GM13976 (cell line): ENCODE data around the gene SLC51B.

Experiments used
- DNase-seq: peaks from one replicate; pipeline ENCODE4 v3.0.0; 2012; ENCODE audit warnings: low spot score
- in situ Hi-C: fragments of 300-500 bp; cut with MboI; formaldehyde crosslinking; loops from one replicate; pipeline ENCODE4 v1.12.0; 2022; ENCODE audit warnings: low sequenced_read_pairs, mixed read lengths, inconsistent platforms; ENCODE audit not compliant: unreplicated experiment
- TF ChIP-seq, protein P1 (sequence below): IDR thresholded peaks from 2 replicates; pipeline ENCODE4 v1.5.1; 2012; ENCODE audit warnings: borderline replicate concordance, mild to moderate bottlenecking; ENCODE audit not compliant: insufficient read depth; ENCODE audit errors: extremely low read depth, missing control alignments, control extremely low read depth

SLC51B gene

GRCh38 chr15:65062061-65062460, 16.9 kb downstream of the SLC51B start:
- TF ChIP-seq, protein P1, sequence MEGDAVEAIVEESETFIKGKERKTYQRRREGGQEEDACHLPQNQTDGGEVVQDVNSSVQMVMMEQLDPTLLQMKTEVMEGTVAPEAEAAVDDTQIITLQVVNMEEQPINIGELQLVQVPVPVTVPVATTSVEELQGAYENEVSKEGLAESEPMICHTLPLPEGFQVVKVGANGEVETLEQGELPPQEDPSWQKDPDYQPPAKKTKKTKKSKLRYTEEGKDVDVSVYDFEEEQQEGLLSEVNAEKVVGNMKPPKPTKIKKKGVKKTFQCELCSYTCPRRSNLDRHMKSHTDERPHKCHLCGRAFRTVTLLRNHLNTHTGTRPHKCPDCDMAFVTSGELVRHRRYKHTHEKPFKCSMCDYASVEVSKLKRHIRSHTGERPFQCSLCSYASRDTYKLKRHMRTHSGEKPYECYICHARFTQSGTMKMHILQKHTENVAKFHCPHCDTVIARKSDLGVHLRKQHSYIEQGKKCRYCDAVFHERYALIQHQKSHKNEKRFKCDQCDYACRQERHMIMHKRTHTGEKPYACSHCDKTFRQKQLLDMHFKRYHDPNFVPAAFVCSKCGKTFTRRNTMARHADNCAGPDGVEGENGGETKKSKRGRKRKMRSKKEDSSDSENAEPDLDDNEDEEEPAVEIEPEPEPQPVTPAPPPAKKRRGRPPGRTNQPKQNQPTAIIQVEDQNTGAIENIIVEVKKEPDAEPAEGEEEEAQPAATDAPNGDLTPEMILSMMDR, result no peak
- in situ Hi-C loops, result no loop called here
- no peak for DNase-seq

DNA sequence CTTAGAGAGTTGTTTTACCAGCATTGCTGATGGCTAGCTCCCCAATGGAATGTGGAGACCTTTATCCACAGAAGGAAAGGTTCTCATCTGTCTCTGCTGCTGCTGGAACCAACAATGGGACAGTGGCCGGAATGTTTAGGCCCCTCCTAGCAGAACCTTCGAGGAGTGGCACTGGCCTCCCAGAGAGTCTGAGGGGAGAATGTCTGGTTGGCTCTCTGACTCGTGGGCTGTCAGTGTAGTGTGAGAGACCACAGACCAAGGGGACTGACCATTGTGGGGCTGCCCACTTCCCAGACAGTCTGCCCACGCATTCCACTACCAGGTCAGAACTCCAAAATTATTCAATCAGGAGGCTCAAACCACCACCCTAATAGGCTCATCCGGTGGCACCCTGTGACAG, 17.5 kb downstream of the SLC51B start:
- no peak for DNase-seq
- TF ChIP-seq, protein P1, result no peak
- in situ Hi-C loops, result no loop called here

GRCh38 chr15:65066001-65066634, 20.9 kb downstream of the SLC51B start:
- TF ChIP-seq, protein P1, result no peak
- DNase-seq, result no peak
- in situ Hi-C loops, result no loop called here

GRCh38 chr15:65066635-65067316, 21.6 kb downstream of the SLC51B start:
- DNase-seq, result no peak
- in situ Hi-C loops, result no loop called here
- TF ChIP-seq, protein P1, result no peak

DNA sequence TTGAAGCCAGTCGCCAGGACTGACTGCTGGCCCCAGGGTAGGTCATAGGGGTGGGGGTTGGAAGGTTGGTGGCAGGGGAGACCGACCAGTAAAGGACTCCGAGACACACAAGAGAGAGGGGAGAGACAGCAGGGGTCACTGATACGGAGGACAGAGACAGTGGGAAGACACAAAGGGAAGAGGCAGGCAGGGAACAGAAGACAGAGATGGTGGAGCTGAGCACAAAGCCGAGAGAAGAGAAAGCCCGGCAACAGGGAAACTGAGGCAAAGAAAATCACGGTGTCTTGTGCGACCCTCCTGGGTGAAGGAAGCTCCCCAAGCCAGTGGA, 22.1 kb downstream of the SLC51B start:
- TF ChIP-seq, protein P1, result no peak
- no peak for DNase-seq
- in situ Hi-C loops, result no loop called here

- TF ChIP-seq, protein P1, result no peak
- in situ Hi-C loops, result no loop called here
- no peak for DNase-seq
Observed at GRCh38 chr15:65067645-65068402, 22.6 kb downstream of the SLC51B start, which contains the start of gene RASL12. RASL12 (minus strand) TSS chr15:65067991; CDS start chr15:65067835, 156 bp downstream.
